WERI-Rb-1 (cell line): Measurements from ENCODE around the gene TUBA3D.
"Not testable (repeated sequence)": the region's sequence is repeated elsewhere in the genome, so short reads cannot be mapped to it uniquely, and the experiment has no call there.

Experiments
- DNase-seq: peaks from one replicate; pipeline ENCODE4 v3.0.0-alpha.2; 2020
- H3K27ac ChIP-seq: fragments of 250-450 bp; sonication (Bioruptor Pico); 2 replicates; pipeline ENCODE4 v1.5.1; 2020; ENCODE audit warnings: mild to moderate bottlenecking, moderate library complexity
- H3K27me3 ChIP-seq: fragments of 250-450 bp; sonication (Bioruptor Pico); 2 replicates; pipeline ENCODE4 v1.5.1; 2021; ENCODE audit warnings: mild to moderate bottlenecking, low read depth, moderate library complexity; ENCODE audit not compliant: insufficient read depth, severe bottlenecking
- H3K36me3 ChIP-seq: fragments of 250-450 bp; sonication (Bioruptor Pico); 2 replicates; pipeline ENCODE4 v1.5.1; 2020; ENCODE audit warnings: mild to moderate bottlenecking, moderate library complexity
- H3K4me3 ChIP-seq: 2 replicates; pipeline ENCODE4 v1.5.1; 2011; ENCODE audit warnings: low read depth, mild to moderate bottlenecking, control low read depth, low read length
- H3K9me3 ChIP-seq: fragments of 250-450 bp; sonication (Bioruptor Pico); 2 replicates; pipeline ENCODE4 v1.5.1; 2021; ENCODE audit warnings: mild to moderate bottlenecking, moderate library complexity; ENCODE audit not compliant: severe bottlenecking
- CTCF ChIP-seq: IDR thresholded peaks from 2 replicates; pipeline ENCODE4 v1.5.1; 2011; ENCODE audit warnings: low read depth, mild to moderate bottlenecking, control low read depth, inconsistent platforms, low read length

The TUBA3D gene

DNA sequence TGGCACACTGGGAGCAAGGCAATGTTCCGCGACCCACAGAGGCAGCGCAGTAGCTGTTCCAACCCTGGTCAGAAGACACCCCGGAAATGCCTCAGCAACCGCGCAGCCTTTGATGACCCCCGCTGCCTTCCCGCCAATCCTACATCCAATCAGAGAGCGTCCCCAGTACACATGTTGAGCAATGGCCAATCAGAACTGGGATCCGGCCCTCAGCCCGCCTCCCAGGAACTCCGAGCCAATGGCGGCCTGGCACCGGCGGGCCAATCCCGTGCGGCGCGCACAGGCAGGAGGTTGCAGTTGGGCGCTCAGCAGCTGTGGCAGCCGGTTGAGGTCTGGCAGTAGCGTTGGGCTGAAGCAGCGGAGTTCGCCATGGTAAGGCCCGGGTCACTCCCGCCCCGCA, at the start of gene TUBA3D:
Gene TUBA3D (plus strand): TSS at position 289 of the 400 bp plus-strand sequence. CDS start 81 bp downstream, at position 370.
- Histone ChIP-seq H3K27ac (no peak within 1 kb of the TSS), H3K9me3 (no peaks in the 10 kb centered on the region), H3K36me3 (no peaks in the 10 kb centered on the region), H3K4me3 (no peak within 1 kb of the TSS), H3K27me3 (no peaks in the 10 kb centered on the region)
- no peak for TF ChIP-seq CTCF
- DNase-seq: no peak

DNA sequence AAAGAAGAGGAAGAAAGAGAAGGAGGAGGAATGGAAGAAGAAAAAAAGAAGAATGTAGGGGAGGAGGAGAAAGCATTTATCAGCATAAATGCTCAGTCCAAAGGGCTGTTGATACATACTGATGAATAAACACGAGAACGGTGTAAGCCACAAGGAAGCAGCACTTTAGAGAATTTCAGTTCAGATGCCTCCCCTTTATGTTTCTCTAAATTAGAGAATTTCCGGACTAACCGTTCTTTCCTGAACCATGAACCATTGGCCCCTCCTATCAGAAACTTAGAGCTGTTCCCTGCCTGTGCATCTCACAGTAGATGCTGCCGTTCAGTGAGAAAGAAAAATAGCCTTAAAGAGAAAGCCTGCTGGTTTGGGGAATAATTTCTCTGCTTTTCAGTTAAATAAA, 49.2 kb upstream of the TUBA3D start:
- no peak for TF ChIP-seq CTCF
- Histone ChIP-seq H3K27ac (no peak overlapping the region), H3K27me3 (no peaks in the 10 kb centered on the region), H3K4me3 (no peak overlapping the region), H3K36me3 (no peaks in the 10 kb centered on the region), H3K9me3 (no peaks in the 10 kb centered on the region)
- DNase-seq: no peak

GRCh38 chr2:131431336-131431735, 44.6 kb upstream of the TUBA3D start:
- Histone ChIP-seq H3K36me3 (no peaks in the 10 kb centered on the region), H3K9me3 (no peaks in the 10 kb centered on the region), H3K4me3 (no peak overlapping the region), H3K27ac (no peak overlapping the region), H3K27me3 (no peaks in the 10 kb centered on the region)
- DNase-seq: no peak
- TF ChIP-seq CTCF: no peak

- H3K27me3 ChIP-seq, H3K9me3 ChIP-seq, DNase-seq, H3K36me3 ChIP-seq, H3K27ac ChIP-seq, H3K4me3 ChIP-seq: not testable (repeated sequence)
Measured at GRCh38 chr2:131440742-131441468, 35.0 kb upstream of the TUBA3D start.

DNA sequence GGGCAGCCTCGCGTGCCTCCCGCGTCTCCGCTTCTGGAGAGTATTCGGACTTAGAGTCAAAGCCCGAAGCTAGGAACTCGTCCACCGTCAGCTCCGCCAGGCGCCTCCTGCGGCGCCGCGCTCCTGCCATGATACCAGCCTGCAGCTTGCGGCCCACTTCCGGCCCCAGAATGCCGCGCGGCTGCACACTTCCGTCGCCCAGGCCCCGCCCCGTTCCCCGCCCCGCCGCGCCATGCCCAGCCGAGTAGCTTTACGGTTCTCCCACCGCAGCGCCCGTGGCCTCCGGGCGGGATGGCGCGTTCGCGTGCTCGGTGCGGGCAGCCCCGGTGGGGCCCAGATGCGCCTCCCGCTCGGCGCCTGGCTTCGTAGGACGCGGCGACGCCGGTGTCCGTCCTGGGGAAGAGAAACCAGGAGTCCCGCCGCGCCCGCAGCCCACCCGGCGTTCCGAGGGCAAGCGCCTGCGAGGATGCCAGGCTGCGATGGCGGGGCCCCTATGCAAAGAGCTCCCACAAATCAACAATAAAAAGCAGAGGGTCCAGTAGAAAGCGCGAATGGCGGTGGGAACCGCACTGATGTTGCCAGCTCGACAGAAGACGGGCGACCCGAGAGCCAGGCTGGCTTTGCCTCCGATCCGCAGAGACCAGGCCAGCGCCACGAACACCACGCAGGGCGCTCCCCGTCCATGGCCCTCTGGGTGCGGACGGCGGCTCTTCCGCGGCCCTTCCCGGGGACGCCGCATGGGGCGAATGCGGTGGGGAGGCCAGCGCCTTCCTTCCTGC, 31.0 kb upstream of the TUBA3D start:
- not testable (repeated sequence) for H3K36me3 ChIP-seq, DNase-seq, H3K9me3 ChIP-seq, H3K27ac ChIP-seq, H3K4me3 ChIP-seq, H3K27me3 ChIP-seq

GRCh38 chr2:131445515-131445797, 30.5 kb upstream of the TUBA3D start:
- not testable (repeated sequence) for H3K27ac ChIP-seq, H3K4me3 ChIP-seq, H3K36me3 ChIP-seq, DNase-seq, H3K27me3 ChIP-seq, H3K9me3 ChIP-seq

DNA sequence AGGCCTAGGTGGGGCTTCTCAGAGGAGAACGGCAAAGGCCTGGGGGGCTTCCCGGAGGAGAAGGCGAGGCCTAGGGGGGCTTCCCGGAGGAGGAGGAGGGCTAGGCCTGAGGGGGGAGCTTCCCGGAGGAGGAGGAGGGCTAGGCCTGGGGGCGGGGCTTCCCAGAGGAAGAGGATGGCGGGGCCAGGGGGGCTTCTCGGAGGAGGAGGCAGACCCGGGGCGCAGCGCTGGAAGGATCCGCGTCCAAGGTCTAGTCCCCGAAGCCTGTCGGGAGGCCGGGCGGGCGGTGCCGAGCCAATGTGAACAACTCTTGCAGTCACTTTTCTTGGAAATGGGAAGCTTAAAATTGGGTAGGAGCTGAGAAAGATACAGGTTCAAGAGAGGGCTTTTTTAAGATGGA, 30.0 kb upstream of the TUBA3D start:
- TF ChIP-seq CTCF: no peak
- H3K4me3 ChIP-seq: no peak overlapping the region
- no peaks in the 10 kb centered on the region for H3K27me3 ChIP-seq
- no peaks in the 10 kb centered on the region for H3K36me3 ChIP-seq
- no peak overlapping the region for H3K27ac ChIP-seq
- no peak for DNase-seq
- H3K9me3 ChIP-seq: no peaks in the 10 kb centered on the region

DNA sequence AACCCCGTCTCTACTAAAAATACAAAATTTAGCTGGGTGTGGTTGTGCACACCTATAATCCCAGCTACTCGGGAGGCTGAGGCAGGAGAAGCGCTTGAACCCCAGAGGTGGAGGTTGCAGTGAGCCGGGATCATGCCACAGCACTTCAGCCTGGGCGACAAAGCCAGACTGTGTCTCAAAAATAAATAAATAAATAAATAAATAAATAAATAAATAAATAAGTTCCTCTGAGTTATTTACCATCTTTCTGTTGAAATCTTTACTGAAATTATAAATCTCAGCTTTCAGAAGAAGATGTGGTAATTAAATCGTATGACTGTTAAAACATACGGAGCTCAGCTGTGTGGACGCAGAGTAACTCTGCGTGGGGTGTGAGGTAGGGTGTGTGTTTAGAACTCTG, 27.9 kb upstream of the TUBA3D start:
- H3K36me3 ChIP-seq, H3K27me3 ChIP-seq, H3K9me3 ChIP-seq: not testable (repeated sequence)

GRCh38 chr2:131451265-131451949, 24.5 kb upstream of the TUBA3D start:
- DNase-seq, H3K27ac ChIP-seq, H3K9me3 ChIP-seq, H3K4me3 ChIP-seq, H3K36me3 ChIP-seq, H3K27me3 ChIP-seq: not testable (repeated sequence)

More for the DNA sequence above, 27.9 kb upstream of the TUBA3D start:
- DNase-seq, H3K4me3 ChIP-seq, H3K27ac ChIP-seq: not testable (repeated sequence)

- not testable (repeated sequence) for DNase-seq, H3K4me3 ChIP-seq, H3K27me3 ChIP-seq, H3K27ac ChIP-seq, H3K9me3 ChIP-seq, H3K36me3 ChIP-seq
Measured at GRCh38 chr2:131454914-131455313, 21.0 kb upstream of the TUBA3D start.
